GM20000 (cell line): Measurements from ENCODE around the gene RGS14.
"Not testable (repeated sequence)": the region's sequence is repeated elsewhere in the genome, so short reads cannot be mapped to it uniquely, and the experiment has no call there.

Experiments
- DNase-seq: peaks from one replicate; pipeline ENCODE4 v3.0.0; 2012; ENCODE audit warnings: low spot score
- TF ChIP-seq, protein P1 (sequence below): IDR thresholded peaks from 2 replicates; pipeline ENCODE4 v1.5.1; 2012; ENCODE audit warnings: mild to moderate bottlenecking, control low read depth; ENCODE audit errors: extremely low read depth, missing control alignments

The RGS14 gene

GRCh38 chr5:177410575-177410974 lies 52.9 kb downstream of the RGS14 start:
- no peak for DNase-seq
- TF ChIP-seq, protein P1, sequence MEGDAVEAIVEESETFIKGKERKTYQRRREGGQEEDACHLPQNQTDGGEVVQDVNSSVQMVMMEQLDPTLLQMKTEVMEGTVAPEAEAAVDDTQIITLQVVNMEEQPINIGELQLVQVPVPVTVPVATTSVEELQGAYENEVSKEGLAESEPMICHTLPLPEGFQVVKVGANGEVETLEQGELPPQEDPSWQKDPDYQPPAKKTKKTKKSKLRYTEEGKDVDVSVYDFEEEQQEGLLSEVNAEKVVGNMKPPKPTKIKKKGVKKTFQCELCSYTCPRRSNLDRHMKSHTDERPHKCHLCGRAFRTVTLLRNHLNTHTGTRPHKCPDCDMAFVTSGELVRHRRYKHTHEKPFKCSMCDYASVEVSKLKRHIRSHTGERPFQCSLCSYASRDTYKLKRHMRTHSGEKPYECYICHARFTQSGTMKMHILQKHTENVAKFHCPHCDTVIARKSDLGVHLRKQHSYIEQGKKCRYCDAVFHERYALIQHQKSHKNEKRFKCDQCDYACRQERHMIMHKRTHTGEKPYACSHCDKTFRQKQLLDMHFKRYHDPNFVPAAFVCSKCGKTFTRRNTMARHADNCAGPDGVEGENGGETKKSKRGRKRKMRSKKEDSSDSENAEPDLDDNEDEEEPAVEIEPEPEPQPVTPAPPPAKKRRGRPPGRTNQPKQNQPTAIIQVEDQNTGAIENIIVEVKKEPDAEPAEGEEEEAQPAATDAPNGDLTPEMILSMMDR: no peak

- DNase-seq: peak; percentile 60
- TF ChIP-seq, protein P1: no peak
Observed at GRCh38 chr5:177412603-177413233, 55.0 kb downstream of the RGS14 start.

DNA sequence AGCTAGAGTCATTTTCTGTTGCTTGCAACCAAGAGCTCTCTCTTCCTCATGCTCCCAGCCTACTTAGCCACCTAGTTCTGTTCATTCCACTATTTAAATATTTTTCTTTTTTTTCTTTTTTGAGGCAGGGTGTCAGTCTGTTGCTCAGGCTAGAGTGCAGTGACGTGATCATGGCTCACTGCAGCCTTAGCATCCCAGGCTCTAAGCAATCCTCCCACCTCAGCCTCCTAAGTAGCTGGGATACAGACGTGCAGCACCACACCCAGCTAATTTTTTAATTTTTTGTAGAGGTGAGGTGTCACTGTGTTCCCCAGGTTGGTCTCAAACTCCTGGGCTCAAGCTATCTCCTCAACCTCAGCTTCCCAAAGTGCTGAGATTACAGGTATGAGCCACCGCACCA lies 56.8 kb downstream of the RGS14 start:
- TF ChIP-seq, protein P1: no peak
- DNase-seq: no peak

- not testable (repeated sequence) for DNase-seq
Observed at GRCh38 chr5:177417081-177417480, 59.4 kb downstream of the RGS14 start.

- TF ChIP-seq, protein P1: no peak
- no peak for DNase-seq
Observed at GRCh38 chr5:177419046-177419445, 61.3 kb downstream of the RGS14 start.

GRCh38 chr5:177420472-177420871 lies 62.7 kb downstream of the RGS14 start:
- DNase-seq: not testable (repeated sequence)

DNA sequence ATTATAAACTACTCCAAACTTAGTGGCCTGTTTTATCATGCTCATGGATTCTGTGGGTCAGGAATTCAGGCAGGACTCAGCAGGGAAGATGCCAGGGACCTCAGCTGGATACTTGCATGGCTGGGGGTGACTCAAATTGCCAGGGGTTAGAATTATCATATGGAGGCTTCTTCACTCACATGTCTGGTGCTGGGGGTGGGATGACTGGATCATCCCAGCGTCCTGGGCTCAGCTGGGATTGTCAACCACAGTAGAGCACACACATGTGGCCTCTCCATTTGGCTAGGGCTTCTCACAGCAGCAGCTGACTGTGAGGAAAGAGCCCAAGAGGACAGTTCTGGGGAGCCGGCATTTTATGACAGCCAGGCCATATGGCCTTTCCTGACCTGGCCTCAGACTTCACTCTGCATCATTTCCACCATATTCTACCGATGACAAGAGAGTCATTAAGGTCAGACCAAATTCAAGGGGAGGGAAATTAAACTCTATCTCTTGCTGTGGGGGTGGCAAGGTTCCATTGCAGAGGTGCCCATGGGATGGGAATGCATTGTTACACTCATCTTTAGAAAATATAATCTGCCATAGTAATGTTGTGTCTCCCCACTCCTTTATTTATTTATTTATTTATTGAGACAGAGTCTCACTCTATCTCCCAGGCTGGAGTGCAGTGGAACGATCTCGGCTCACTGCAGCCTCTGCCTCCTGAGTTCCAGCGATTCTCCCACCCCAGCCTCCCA lies 63.5 kb downstream of the RGS14 start:
- TF ChIP-seq, protein P1: no peak
- no peak for DNase-seq
